ENCODE data around the gene UBE2J2. TPM values are rescaled to one million over a fixed set of nuclear protein-coding genes. Genes with fewer than 3 reads are reported as not detected.

UBE2J2 gene
- polyA plus RNA-seq, 3 donors, result 44.5 to 58.5 (median 53.4) TPM

- DNase-seq (ENCODE audit: extremely low read depth in 1 of 11, low read depth in 9 of 11, low spot score in 4 of 11), result no peak
These were observed 46.9 kb downstream of the UBE2J2 start for GRCh38 chr1:1226566-1227362.

GRCh38 chr1:1225913-1226312 lies 47.7 kb downstream of the UBE2J2 start:
- DNase-seq (ENCODE audit: extremely low read depth in 1 of 11, low read depth in 9 of 11, low spot score in 4 of 11), result no peak

- DNase-seq (ENCODE audit: extremely low read depth in 1 of 11, low read depth in 9 of 11, low spot score in 4 of 11), result no peak
These were observed 48.3 kb downstream of the UBE2J2 start for GRCh38 chr1:1225238-1225845.

DNA sequence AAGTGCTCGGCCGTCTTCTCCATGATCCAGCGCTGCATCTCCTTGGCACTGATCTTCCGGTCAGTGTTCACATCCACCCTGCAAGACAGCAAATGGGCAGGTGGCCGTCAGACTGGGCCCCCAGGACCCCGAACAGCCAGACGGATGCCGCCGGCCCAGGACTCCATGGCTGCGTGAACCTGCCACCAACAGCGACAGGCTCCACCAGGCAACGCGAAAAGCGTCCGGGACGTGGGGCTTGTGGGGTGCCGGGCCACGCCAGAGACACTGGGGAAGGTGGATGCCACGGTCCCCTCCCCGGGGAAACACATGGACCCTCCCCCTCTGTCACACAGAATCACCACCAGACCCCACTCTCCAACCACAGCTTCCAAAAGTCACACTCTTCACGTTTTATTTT lies 49.8 kb downstream of the UBE2J2 start:
- no peak for DNase-seq (ENCODE audit: extremely low read depth in 1 of 11, low read depth in 9 of 11, low spot score in 4 of 11)

- no peak for DNase-seq (ENCODE audit: extremely low read depth in 1 of 11, low read depth in 9 of 11, low spot score in 4 of 11)
These were observed 50.3 kb downstream of the UBE2J2 start for GRCh38 chr1:1223321-1223720.

- no peak for DNase-seq (ENCODE audit: extremely low read depth in 1 of 11, low read depth in 9 of 11, low spot score in 4 of 11)
These were observed 51.0 kb downstream of the UBE2J2 start for GRCh38 chr1:1222575-1223225.

- DNase-seq (ENCODE audit: extremely low read depth in 1 of 11, low read depth in 9 of 11, low spot score in 4 of 11), result no peak
These were observed 51.6 kb downstream of the UBE2J2 start for GRCh38 chr1:1221887-1222574.

- DNase-seq (ENCODE audit: extremely low read depth in 1 of 11, low read depth in 9 of 11, low spot score in 4 of 11), result no peak
These were observed 53.5 kb downstream of the UBE2J2 start for GRCh38 chr1:1220197-1220596.

- no peak for DNase-seq (ENCODE audit: extremely low read depth in 1 of 11, low read depth in 9 of 11, low spot score in 4 of 11)
These were observed 54.3 kb downstream of the UBE2J2 start for GRCh38 chr1:1219341-1219740.

- DNase-seq (ENCODE audit: extremely low read depth in 1 of 11, low read depth in 9 of 11, low spot score in 4 of 11), result no peak
These were observed 55.0 kb downstream of the UBE2J2 start for GRCh38 chr1:1218524-1219200.

GRCh38 chr1:1217621-1218523 lies 55.8 kb downstream of the UBE2J2 start:
- no peak for DNase-seq (ENCODE audit: extremely low read depth in 1 of 11, low read depth in 9 of 11, low spot score in 4 of 11)

- no peak for DNase-seq (ENCODE audit: extremely low read depth in 1 of 11, low read depth in 9 of 11, low spot score in 4 of 11)
These were observed 56.7 kb downstream of the UBE2J2 start for GRCh38 chr1:1216770-1217620.

DNA sequence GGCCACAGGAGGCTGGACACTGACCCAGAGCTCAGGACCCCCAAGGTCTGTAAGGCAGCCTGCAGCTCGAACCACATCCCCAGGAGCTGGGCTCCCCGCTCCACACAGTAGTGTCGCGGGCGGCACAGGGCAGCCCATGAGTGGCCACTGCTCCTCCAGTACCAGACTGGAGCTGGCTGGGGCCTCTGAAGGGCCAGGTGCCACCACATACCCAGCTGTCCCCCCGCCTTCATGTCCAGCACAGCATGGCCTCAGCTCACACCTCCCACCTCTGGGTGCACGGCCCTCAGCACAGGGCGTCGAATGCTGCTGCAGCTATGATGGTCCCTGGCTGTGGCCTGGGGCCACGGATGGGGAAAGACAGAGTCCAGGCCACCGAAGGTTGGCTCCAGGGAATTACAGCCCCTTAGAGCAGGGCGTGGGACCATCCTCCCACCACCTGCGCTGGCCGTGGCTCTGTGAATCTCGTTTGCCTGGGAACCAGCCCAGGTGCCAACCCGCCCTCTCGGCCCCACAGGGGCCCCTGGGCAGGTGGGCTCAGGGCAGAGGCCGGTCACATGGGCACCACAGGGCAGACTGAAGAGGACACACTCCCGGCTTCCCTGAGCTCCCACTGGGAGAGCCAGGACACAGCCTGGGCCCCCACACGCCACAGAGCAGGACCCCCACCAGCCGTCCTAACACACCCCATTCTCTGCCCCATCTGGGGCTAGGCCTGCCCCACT lies 57.6 kb downstream of the UBE2J2 start:
- no peak for DNase-seq (ENCODE audit: extremely low read depth in 1 of 11, low read depth in 9 of 11, low spot score in 4 of 11)

DNA sequence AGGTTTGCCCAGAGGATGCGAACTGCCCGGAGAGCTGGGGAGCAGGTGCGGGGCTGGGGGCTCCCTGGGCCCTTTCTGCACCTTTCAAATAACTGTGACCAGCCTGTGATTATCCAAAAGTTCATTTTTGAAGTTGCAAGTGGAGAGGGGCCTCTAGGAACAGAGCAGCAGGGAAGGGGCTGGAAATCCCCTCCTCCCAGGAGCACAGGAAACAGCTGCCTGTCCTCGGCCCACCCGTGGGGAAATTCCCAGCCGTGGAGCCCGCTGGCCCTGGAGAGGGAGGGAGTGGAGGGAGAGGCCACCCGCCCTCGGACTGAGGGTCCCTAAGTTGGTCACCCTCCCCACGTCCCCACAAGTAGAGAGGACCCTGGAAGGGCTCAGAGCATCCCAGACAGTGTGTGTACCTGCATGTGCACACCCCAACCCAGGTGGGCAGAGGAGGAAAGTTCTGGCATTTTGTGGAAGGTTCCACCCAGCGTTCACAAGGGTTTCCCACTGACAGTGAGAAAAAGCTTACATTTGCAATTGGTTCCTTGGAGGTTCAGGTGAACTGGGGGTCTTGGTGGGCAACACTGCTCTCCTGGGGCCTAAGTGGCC lies 58.5 kb downstream of the UBE2J2 start:
- DNase-seq (ENCODE audit: extremely low read depth in 1 of 11, low read depth in 9 of 11, low spot score in 4 of 11), result no peak

DNA sequence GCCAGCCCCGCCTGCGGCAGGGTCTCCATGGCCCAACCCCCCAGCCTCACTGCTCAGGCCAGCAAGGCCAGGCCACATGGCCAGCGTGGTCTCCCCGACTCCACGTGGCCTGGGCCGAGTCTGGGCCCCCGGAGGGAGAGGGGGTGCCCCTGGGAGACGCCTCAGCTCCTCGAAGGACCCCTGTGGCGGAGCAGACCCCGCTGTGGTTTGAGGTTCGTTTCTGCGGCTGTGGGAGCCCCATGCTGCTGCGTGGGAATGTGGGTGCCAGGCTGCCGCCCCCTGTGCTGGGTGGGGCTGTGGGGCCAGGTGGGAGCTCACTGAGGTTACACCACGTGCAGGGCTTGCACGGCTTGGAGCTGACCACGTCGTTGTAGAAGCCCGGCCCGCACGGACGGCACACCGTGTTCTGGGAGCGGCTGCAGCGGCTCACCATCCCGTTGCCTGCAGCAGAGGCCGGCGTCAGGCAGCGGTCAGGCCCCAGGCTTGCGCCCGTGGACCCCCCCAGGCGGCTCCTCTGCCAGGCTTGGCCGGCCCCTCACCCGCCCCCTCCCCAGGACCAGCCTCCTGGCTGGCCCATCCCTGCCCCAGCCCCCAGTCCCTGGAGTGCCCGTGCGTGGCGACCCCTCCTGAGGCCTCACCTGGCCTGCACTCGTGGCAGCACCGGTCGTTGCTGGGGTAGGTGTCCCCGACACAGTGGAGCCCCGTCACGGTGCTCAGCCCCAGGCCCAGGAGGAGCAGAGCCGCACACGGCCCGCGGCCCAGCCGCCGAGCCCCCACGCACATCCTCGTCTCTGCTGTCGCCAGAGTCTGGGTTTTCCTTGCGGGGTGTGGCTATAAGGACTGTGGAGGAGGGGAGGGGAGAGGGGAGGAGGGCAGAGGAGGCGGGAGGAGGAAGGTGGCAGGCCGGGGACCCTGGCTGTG lies 60.0 kb downstream of the UBE2J2 start, which contains the start of gene TNFRSF4:
TSS of gene TNFRSF4 (minus strand) at position 809 of the 921 bp plus-strand sequence. CDS start at position 783, 26 bp downstream.
- no peak for DNase-seq (ENCODE audit: extremely low read depth in 1 of 11, low read depth in 9 of 11, low spot score in 4 of 11)
